Measurements from ENCODE around the gene MCC.

- no peak for TF ChIP-seq ZC3H10 (CRISPR knock-in tag; IDR thresholded peaks at IDR 0.05)
- TF ChIP-seq PATZ1 (CRISPR knock-in tag; IDR thresholded peaks at IDR 0.05; ENCODE audit: borderline replicate concordance): no peak
- no peak for TF ChIP-seq CREB5 (CRISPR knock-in tag; IDR thresholded peaks at IDR 0.05; ENCODE audit: low read depth)
- no peak for TF ChIP-seq ZNF8 (CRISPR knock-in tag; IDR thresholded peaks at IDR 0.05)
- no peak for TF ChIP-seq BACH2 (CRISPR knock-in tag; IDR thresholded peaks at IDR 0.05; ENCODE audit: borderline replicate concordance)
These were observed 457.1 kb downstream of the MCC start for GRCh38 chr5:113031104-113031503.
